HuH-7.5 (cell line): ENCODE measurements around the gene SSBP2.

Experiments
- DNase-seq: peaks from one replicate; pipeline ENCODE4 v3.0.0; 2011; ENCODE audit warnings: low spot score

SSBP2 gene

DNA sequence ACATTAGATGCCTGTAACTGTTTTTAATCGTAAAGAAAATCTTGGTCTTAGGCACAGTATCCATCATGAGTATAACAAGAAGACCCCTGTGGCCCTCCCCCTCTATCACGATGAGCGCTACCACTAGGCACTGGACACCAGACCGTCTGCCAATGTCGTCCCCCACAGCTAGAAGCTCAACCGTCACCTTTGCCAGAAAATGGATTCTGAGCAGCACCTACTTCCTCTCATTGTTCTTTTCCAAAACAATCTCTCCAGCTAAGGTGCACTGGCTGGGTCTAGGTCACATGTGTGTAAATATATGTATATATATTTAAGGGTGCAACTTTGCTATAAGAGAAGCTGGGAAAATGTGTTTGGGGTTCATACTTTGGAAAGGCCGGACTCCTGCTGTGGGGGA lies 15.7 kb upstream of the SSBP2 start:
- DNase-seq, result no peak

DNA sequence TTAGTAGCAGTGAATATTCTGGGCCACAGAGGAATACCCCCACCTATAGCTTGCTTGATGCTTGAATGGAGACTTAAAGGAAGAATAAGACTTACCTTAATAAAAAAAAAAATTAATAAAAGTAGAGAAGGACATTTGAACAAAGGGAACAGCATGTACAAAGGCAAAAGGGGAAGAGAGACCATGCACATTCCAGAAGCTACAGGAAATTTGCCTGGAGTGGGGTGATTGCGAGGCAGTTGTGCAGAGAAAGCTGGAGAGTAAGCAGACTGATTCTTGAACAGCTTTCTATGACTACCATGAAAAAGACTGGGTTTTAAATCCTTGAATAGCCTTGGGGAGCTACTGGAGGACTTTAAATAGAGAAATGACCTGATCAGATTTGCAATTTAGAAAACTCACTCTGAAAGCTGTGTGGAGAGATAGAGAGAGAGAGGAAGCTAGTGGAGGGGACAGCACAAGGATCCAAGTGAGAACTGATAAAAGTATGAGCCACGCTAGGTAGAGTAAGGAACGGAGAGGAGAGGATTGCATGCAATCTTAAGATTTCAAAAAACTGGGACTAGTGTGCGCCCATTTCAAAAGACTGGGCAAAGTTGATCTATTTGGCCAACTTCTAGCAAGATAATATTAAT lies 12.5 kb upstream of the SSBP2 start:
- DNase-seq, result no peak

- no peak for DNase-seq
Observed at GRCh38 chr5:81762853-81763252, 12.0 kb upstream of the SSBP2 start.

DNA sequence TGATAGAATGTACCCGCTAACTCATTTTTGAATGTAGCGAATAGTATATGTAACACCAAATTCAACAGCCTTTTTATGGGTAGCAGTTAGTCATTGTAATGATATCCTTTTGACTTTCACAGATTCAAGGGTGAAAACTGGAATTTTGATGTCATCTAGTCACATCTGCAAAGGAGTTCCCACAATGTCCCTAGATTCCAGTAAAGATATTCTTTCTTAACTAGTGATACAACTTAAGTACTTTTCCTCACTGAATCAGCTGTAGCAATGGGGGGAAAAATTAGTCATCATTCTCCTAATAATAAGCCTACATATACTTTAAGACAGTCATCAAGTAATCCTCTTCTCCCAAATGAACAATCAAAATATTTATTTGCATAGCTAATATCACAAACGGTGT lies 11.5 kb upstream of the SSBP2 start:
- no peak for DNase-seq

DNA sequence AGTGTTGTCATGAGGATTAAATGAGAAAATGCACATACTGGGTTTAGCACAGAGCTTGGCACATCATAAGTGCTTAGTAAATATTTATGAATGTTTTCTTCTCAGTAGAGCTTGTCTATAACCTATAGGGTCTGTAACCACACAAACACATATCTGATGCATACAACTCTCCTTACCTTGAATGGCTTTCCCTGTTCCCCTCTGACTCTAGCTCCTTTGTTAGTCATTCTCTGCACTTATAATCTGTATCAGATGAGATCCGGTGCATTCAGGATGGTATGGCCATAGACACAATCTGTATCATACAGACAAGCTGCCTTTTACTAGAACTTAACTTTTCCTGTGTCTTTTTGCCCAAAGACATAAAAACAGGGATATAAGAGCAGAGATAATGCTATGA lies 11.1 kb upstream of the SSBP2 start:
- DNase-seq, result no peak

DNA sequence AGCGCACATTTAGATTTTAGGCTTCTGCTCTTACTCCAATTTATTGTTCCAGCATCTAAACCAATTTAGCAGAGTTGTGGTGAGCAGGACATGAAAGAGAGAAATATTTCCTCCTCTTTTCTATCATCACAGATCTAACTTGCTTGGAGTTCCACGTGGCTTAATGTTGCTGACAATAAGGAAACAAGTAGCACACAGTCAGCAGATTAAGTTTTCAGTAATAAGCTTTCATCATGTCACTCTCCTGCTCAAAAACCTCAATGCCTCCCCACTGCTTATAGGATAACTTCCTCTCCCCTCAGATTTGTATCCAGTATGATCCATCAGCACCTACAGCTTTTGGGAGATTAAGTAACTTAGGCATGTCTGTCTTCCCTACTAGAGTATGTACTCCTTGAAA lies 10.4 kb upstream of the SSBP2 start:
- no peak for DNase-seq

GRCh38 chr5:81760521-81760920 lies 9.6 kb upstream of the SSBP2 start:
- DNase-seq, result no peak

- DNase-seq, result no peak
Observed at GRCh38 chr5:81759632-81760005, 8.7 kb upstream of the SSBP2 start.

DNA sequence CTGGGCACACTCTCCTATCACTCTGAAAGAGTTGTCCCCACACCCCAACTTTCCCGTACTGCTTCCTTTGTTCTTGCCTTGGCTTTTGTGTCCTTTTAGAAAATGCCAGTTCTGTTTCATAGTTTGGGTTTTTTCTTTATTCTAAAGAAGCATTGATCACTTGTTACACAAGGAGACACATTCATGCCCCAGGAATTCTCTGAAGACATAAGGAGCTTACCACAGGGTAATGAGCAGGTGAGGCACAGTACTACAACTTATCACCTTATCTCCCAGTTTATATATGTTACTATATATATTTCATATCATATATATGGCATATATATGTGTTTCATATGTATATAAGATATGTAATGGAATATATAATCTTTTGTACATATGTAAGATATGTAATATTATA lies 6.5 kb upstream of the SSBP2 start:
- DNase-seq, result no peak

DNA sequence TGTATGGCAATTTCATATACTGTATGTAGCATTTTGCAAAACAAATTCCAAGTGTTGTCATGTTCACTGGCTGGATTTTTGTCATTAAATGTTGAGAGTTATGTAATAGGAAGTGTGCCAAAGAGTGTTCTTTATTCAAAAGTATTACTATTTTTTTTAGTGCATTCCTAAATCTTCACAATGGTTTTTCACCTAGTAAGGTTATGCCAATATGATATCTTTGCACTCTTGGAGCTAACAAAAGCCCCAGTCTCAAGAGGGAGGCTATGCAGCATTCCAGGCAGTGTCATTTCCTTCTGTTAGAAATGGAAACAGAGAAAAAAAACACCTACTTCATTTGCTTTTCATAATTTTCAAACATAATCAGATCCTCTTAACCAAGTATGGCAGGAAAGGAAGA lies 5.1 kb upstream of the SSBP2 start:
- no peak for DNase-seq

DNA sequence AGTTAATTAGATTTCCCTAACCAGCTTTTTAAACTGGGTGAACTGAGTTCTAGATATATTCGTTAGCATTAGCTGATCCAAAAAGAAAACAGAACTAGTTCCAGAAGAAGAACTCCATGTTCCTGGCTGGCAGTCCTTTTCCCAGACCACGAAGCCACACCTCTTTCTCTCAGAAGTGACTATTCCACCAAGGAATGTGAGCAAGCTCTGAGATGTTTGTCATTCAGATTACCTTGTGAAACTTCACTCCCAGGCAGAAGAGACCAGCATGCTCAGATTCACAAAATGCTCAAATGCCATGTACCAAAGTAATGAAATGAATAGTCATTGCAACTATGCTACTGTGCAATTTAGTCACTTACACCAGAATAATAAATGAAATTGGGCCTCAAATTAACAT lies 4.4 kb upstream of the SSBP2 start:
- peak; percentile 38 for DNase-seq

DNA sequence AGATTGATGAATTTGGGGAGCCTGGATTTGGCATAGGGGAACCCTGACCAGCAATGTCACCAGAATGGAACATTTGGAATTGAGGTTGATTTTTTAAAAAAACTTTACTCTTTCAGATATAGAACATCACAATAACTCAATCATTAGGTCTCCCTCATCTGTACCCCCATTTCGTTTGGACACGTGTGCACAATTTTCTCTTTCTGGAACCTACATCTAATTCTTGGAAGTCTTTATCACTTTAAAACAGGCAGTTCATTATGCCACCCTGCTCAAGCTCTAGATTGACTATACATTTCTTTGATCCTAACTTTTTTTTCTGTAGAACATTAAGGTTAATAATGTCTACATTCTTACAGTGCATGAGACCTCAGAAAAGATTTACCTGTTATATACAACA lies 3.7 kb upstream of the SSBP2 start:
- DNase-seq, result no peak

DNA sequence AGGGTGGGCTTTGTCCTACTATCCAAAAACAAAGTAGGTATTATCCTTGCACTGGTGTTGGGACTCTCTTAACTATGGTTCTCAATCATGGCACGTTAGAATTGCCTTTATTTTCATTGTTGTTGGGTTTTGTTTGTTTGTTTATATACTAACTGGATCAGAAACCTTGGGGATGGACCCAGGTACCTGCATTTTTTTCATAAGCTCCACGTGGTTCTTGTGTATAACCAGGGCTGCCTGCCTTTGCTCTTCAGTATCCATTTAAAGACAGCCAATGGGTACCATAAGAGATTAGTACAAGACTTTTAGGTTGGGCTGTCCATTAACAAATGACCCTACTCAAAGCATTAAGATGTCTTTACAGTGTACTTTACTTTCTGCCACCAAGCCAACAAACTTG lies 2.5 kb upstream of the SSBP2 start:
- no peak for DNase-seq

DNA sequence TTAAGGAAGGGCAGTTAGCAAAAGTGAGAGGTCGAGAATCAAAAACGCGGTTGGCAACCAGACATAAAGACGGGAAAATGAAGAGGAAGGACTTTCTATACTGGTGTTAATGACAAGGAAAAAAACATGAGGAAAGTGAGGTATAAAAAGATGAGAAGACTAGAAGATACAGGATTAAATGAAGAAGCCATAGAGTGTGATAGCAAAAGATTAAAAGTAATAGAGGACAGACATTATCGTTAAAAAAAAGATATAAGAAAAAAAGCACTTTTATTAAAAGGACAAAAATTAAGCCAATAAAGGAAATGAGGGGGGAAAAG lies 1.7 kb upstream of the SSBP2 start:
- no peak for DNase-seq

DNA sequence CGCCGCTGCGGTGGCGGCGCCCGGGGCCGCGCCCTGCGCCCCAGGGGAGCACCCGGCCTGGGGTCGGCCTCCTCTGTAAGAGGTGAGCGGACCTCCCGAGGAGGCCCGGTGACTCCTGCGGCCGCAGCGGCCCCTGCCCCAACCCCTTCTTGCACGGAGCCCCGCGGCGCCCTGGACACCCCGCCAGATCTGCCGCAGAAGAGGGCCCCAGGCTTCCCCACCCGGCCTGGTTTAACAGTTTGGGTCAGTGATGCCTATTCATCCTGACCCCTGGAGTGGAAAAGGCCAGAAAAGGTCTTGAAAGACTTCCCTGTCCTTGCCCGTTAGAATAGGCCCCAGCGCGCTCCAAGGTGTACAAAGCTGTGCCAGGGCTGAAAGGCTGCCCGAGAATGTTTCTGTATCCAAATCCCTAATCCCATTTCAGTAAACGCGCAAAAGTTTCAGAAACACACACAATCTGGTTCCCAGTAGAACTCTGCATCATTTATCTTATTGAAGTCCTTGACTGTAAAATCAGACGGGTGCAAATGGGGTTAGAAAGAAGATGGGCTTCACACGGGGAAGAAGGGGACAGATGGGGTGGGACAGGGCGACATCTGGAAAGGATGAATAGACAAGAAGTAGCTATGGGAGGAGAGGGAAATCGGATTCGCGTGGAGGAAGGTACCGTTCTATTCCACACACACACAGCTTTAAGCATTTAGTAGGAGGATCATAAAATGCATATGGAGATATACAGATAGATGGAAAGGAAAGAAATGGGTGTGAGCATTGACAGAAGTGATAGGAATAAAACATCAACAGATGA lies 1.1 kb upstream of the SSBP2 start:
- no peak for DNase-seq

DNA sequence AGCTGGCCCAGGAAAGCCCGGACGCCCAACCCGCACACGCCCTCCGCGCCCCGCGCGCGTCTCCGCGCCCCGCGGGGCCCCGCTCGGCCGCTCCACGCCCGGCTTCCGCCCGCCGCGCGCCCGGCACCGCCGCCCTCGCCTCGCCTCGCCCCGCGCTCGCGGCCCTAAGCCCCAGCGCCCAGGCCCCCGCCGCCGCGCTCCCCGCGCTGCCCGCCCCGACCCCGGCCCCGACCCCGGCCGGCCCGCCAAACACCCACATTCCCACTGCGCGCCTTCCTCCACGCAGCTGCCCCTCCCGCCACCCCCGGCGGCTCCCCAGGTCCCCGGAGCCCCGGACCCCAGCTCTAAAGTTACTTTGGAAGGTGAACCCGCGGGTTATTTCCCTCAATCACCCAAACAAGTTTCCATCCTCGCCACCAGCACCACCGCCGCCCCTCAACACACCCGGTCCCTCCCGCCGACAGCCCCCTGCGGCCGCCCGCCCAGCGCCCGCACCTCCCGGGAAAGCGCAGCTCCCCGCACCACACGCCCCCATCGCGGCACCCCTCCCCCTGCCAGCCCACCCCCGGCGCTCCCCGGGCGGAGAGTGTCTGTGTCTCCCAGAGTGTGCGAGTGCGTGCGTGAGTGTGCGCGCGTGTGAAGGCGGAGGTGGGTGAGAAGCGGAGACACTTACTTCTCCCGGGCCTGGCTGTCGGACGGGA lies 439 bp downstream of the SSBP2 start:
- peak; percentile 49 for DNase-seq

GRCh38 chr5:81749561-81750307 lies 1.2 kb downstream of the SSBP2 start:
- peak; percentile 46 for DNase-seq

DNA sequence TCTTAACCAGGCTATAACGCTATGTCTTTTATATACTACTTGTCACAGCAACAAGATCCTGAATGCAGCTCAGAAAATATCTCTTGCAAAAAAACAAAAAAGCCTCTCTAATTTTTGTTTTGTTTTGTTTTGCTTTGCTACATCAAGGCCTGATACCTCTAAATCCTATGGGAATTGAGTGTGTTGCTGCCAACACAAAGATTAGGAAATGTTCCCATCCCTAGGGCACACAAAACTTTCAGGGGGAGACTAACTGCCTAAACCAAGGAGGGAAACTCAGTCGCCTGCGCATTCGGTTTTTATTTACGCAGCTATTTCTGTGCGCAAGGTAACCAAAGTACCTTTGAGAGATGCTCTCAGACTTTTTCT lies 1.7 kb downstream of the SSBP2 start:
- DNase-seq, result no peak

DNA sequence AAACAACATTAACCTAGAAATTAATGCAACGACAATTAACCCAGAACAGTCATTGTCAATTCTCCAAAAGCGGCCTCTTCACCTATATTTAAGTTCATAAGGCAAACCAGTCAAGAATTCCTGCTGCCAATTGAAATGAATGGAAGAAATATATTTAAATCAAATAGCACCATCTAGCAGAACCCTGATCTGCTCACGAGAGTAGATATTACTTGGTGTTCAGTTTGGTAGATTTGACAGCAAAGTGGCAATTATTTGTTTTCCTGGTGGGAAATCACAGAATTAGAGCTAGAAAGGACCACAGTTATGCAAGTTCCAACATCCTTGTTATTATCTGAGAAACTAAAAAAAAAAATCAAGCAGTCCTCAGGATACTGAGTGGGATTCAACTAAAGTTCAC lies 2.3 kb downstream of the SSBP2 start:
- no peak for DNase-seq

DNA sequence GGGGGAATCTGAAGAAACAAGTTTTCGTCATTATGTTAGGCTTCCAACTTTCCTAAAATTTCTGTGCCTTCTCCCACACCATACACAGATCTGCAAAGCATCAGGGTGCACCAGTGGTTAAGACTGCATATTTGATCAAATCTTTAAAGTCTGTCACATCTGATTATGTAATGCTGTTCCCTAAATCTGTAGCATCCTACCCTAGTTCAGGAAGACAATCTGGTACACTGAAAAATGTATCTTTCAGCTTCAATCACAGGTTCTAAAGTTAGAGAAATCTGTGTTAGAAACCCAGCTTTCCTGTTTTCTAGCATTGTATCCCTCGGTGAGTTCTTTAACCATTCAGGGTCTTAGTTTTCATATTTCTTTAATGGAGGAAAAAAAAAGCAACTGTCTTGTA lies 3.9 kb downstream of the SSBP2 start:
- no peak for DNase-seq

DNA sequence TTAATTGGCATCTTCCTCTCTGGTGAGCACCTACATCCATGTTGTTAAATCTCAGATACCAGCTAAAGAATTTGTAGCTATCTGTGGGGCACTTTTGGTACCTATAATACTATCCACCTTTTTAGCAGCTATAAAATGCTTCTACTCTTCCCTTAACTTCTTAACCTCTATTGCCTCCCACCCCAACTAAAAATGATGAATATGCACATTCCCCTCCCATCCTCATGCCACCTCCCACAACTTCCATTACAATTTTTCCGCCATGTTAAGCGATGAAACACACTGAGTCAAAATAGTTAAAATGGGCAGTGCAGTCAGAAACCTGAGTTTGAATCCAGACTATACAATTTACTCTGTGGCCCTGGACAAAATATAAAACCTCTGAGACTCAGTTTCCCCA lies 10.1 kb downstream of the SSBP2 start:
- no peak for DNase-seq

DNA sequence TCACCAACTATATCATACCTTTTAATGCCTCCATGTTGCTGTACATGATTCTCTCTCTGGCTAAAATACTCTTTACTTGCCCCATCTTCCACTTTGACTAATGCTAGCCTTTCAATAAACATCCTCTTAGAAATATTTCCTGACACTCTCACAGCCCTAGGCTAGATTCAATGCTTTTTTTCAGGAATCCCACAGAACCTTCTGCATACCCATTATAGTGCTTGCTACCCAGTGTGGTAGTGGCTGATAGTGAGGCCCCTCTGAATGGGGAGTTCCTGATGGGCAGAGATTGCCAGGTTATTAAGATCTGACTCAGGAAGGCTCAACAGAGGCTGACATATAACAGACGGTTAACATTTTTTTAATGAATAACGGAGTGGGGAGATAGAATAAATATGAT lies 11.6 kb downstream of the SSBP2 start:
- DNase-seq, result no peak

GRCh38 chr5:81729276-81729675 lies 21.6 kb downstream of the SSBP2 start:
- no peak for DNase-seq
